ENCODE data around the gene KCNJ11. TPM values are rescaled to one million over a fixed set of nuclear protein-coding genes. Genes with fewer than 3 reads are reported as not detected.

KCNJ11 gene
- total RNA-seq, 1 donor from 2014 or later: 3.6 TPM

DNA sequence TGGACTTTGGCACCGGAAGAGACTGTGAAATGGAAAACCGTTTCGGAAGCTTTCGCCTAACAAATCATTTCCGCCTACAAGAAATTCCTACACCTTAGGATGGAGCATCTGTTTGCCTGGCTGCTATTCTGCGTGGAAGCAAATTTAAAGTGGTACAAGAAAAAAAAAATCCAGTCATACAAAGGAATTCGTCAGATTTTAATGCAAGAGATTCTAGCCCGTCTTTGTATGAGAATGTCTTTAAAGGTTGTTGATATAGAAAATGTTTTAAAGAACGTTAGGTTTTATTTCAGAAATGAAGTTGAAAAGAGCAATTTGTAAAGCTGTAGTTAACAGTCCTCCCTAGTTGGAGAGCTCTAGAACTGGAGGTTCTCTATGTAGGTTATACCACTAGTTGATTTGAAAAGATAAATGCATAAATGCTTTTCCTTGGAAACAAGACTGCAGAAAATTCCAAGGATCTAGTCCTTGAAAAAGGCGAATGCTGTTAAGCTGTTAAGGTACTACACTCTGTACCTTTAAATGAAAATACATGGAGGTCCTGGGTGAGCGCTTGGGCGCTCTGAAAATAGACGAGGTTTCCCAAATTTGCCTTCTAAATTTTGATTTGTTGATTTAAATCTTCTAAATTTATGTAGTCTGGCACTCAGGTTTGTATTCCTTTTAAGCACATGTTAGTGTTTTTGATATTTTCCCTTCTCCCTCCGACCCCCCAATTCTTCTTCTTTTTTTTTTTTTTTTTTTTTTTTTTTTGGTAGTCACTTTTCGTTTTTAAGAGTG is 34.4 kb downstream of the KCNJ11 start:
- peak; percentile 2 for DNase-seq

- DNase-seq: peak; percentile 77
These were observed 35.3 kb downstream of the KCNJ11 start for GRCh38 chr11:17352950-17353820.

- peak; percentile 60 for DNase-seq
These were observed 36.8 kb downstream of the KCNJ11 start, which contains the start of gene NCR3LG1 for GRCh38 chr11:17351510-17352176. TSS of gene NCR3LG1 (plus strand) at chr11:17351800. CDS start at chr11:17351970, 170 bp downstream.

- DNase-seq: no peak
These were observed 37.3 kb downstream of the KCNJ11 start for GRCh38 chr11:17351172-17351509.

DNA sequence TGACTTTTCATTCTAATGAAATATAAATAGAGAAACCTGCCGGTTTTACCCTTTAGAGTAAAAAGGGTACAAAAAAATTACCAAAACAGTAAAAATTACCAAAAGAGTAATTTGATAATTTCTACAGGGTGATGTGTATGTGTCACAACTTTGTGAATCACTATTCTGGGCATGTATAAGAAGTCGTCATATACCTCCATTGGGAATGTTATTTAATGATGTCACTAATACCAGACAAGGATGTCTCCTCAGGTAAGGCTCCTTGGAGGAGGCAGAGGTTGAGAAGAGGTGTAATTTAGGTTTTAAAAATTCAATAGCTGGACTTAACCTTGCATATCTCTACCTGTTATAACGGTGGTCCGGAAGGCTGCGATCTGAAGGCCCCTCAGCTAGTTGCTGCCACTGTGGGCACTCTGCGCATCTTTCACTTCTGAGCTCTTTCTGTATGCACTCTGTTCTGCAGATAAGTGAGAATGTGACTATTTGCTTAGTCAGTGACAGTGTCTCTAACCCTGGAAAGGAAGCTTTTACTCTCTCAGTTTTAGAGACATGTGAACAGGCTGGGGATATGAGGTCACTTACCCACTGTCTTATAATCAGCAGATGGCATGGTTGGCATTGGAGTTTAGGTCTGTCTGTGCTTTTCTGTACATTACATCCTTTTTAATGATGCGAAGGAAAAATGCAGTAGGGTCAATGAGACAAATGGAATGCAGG is 37.8 kb downstream of the KCNJ11 start:
- DNase-seq: no peak

GRCh38 chr11:17347676-17348075 is 40.8 kb downstream of the KCNJ11 start:
- DNase-seq: no peak

GRCh38 chr11:17343907-17344306 is 44.6 kb downstream of the KCNJ11 start:
- DNase-seq: no peak

DNA sequence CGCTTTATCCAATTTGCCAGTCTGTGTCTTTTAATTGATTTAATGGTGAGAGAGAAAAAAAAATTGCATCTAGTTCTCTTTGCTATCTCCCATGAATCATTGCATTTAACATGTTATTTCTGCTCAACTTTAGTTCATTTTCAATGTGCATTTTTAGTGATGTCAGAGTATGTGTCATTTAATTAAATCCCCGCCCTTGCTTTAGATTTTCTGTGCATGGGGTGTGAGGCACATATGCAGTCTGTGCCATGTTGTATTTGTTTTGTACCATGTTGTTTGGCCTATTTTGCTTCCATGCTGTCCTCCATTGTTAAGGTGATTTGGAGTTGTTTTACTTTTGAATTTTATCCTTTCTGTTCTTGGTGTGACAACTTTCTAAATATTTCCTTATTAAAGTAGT is 45.2 kb downstream of the KCNJ11 start:
- no peak for DNase-seq

Other genes with a start within 250 kb of the KCNJ11 start
- gene PIK3C2A, start 180.7 kb downstream of the KCNJ11 start, total RNA-seq: 91.9 and 115 TPM in 2 replicates
- gene NUCB2, start 111.9 kb downstream of the KCNJ11 start, total RNA-seq: 57.2 and 77.1 TPM in 2 replicates
- gene NCR3LG1, start 36.9 kb downstream of the KCNJ11 start, total RNA-seq: 0.85 and 2.7 TPM in 2 replicates
- gene ABCC8, start 88.2 kb upstream of the KCNJ11 start, total RNA-seq: not detected in 2 replicates
- not detected in 2 replicates for gene USH1C, start 155.8 kb upstream of the KCNJ11 start, total RNA-seq
- not detected in 2 replicates for gene OTOG, start 158.6 kb upstream of the KCNJ11 start, total RNA-seq

Data from dermis blood vessel endothelial cell (primary cell).